Neutrophil (primary cell): Measurements from ENCODE around the gene ABCC4.

ENCODE experiments used
- H3K27ac ChIP-seq: fragments of 200-600 bp; sonication (generic); 2 replicates; pipeline ENCODE4 v1.5.1; 2016; ENCODE audit warnings: mild to moderate bottlenecking, moderate library complexity
- H3K27me3 ChIP-seq: fragments of 200-600 bp; sonication (generic); 2 replicates; pipeline ENCODE4 v1.6.0; 2016; ENCODE audit warnings: mild to moderate bottlenecking
- H3K36me3 ChIP-seq: fragments of 200-600 bp; sonication (generic); 2 replicates; pipeline ENCODE4 v1.5.1; 2017
- H3K4me1 ChIP-seq, 2 experiments: fragments of 200-600 bp in 1 of 2; sonication (generic) in 1 of 2; 1 replicate in 1 of 2; 2 replicates in 1 of 2; pipeline versions ENCODE4 v1.5.1 to v1.6.1; 2013 to 2016; ENCODE audit warnings: low read depth in 1 of 2, low read length in 1 of 2, mild to moderate bottlenecking in 1 of 2, moderate library complexity in 1 of 2; ENCODE audit not compliant: control insufficient read depth in 1 of 2, insufficient read depth in 1 of 2
- H3K4me3 ChIP-seq, 2 experiments: fragments of 200-600 bp in 1 of 2; sonication (generic) in 1 of 2; 1 replicate in 1 of 2; 2 replicates in 1 of 2; pipeline ENCODE4 v1.5.1; 2013 to 2016; ENCODE audit warnings: low read depth in 1 of 2, low read length in 1 of 2, mild to moderate bottlenecking in 1 of 2, moderate library complexity in 1 of 2
- H3K9me3 ChIP-seq: fragments of 200-600 bp; sonication (generic); 2 replicates; pipeline ENCODE4 v1.5.1; 2016
- CTCF ChIP-seq: fragments of 200-600 bp; sonication (generic); IDR thresholded peaks from 2 replicates; pipeline ENCODE4 v1.5.1; 2016; ENCODE audit warnings: antibody characterized with exemption

ABCC4 gene

GRCh38 chr13:95155504-95155903 is 145.7 kb downstream of the ABCC4 start:
- H3K4me3 ChIP-seq = no peak overlapping the region
- TF ChIP-seq CTCF = no peak
- H3K9me3 ChIP-seq = no peaks in the 10 kb centered on the region
- H3K27ac ChIP-seq = no peak overlapping the region
- H3K4me1 ChIP-seq = no peaks in the 10 kb centered on the region
- no peaks in the 10 kb centered on the region for H3K27me3 ChIP-seq
- H3K36me3 ChIP-seq = no peaks in the 10 kb centered on the region

- no peak for TF ChIP-seq CTCF
- no peak overlapping the region for H3K4me3 ChIP-seq
- H3K36me3 ChIP-seq = no peaks in the 10 kb centered on the region
- no peaks in the 10 kb centered on the region for H3K27me3 ChIP-seq
- no peaks in the 10 kb centered on the region for H3K9me3 ChIP-seq
- no peak overlapping the region for H3K27ac ChIP-seq
- no peaks in the 10 kb centered on the region for H3K4me1 ChIP-seq
Measured at GRCh38 chr13:95155093-95155492, 146.2 kb downstream of the ABCC4 start.

GRCh38 chr13:95154413-95154886 is 146.8 kb downstream of the ABCC4 start:
- H3K36me3 ChIP-seq = no peaks in the 10 kb centered on the region
- H3K4me3 ChIP-seq = no peak overlapping the region
- H3K27ac ChIP-seq = no peak overlapping the region
- no peaks in the 10 kb centered on the region for H3K27me3 ChIP-seq
- TF ChIP-seq CTCF = no peak
- no peaks in the 10 kb centered on the region for H3K4me1 ChIP-seq
- no peaks in the 10 kb centered on the region for H3K9me3 ChIP-seq

GRCh38 chr13:95153647-95154412 is 147.4 kb downstream of the ABCC4 start:
- no peak for TF ChIP-seq CTCF
- Histone ChIP-seq H3K27me3 (no peaks in the 10 kb centered on the region), H3K36me3 (no peaks in the 10 kb centered on the region), H3K4me3 (no peak overlapping the region), H3K27ac (no peak overlapping the region), H3K9me3 (no peaks in the 10 kb centered on the region), H3K4me1 (no peaks in the 10 kb centered on the region)

GRCh38 chr13:95151942-95152587 is 149.2 kb downstream of the ABCC4 start:
- Histone ChIP-seq H3K4me1 (peaks cover 0 to 6% of the 10 kb centered on the region in 2 experiments), H3K27me3 (no peaks in the 10 kb centered on the region), H3K9me3 (no peaks in the 10 kb centered on the region), H3K4me3 (no peak overlapping the region), H3K27ac (no peak overlapping the region), H3K36me3 (no peaks in the 10 kb centered on the region)
- no peak for TF ChIP-seq CTCF
